ENCODE measurements around the gene HSD11B1L.

The HSD11B1L gene, protein sequence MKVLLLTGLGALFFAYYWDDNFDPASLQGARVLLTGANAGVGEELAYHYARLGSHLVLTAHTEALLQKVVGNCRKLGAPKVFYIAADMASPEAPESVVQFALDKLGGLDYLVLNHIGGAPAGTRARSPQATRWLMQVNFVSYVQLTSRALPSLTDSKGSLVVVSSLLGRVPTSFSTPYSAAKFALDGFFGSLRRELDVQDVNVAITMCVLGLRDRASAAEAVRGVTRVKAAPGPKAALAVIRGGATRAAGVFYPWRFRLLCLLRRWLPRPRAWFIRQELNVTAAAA

GRCh38 chr19:5680437-5681368, at the start of gene HSD11B1L, which contains the start of gene MICOS13:
TSS of gene HSD11B1L (plus strand) at chr19:5681027. CDS start at chr19:5684833, 3,806 bp downstream.
TSS of gene MICOS13 (minus strand) at chr19:5680516. CDS start at chr19:5680486, 30 bp downstream.
- peak; percentile 99 for DNase-seq (ENCODE audit: low spot score)

DNA sequence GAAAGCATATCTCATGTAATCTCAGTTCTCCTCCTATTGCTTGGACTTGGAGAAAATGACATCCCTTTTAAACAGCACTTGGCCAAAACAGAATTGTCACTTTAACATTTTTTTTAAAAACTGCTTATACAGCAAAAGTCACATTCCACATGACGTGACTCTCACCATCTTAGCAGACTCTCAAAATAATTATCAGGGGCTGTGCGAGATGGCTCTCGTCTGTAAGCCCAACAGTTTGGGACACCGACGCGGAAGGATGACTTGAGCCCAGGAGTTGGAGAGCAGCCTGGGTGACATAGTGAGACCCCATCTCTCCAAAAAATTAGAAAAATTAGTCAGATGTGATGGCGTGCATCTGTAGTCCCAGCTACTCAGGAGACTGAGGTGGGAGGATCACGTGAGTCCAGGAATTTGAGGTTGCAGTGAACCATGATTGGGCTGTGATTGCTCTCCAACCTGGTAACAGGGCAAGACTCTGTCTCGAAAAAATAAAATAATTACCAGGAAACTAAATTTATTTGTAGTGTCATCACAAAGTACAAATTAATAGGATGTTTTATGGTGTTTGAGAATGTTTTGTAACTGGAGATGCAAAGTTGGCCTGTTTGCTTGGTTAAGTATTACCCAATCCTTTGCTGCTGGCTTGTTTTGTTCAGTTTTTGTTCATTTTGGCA, 49.1 kb upstream of the HSD11B1L start:
- no peak for DNase-seq (ENCODE audit: low spot score)

DNA sequence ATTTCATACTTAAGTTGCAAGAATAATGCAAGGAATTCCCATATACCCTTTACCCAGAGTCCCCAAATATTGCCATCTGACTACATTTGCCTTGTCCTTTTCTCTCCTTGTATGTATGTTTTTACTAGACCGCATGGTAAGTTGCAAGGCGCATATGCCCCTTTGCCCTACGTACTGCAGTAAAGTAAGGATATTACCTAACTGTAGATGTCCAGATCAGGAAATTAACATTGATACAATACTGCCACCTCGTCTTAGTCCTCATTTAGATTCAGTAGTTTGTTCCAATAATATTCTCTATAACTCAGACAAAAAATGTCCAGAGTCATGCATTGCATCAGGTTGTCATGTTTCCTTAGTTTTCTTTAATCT, 48.6 kb upstream of the HSD11B1L start:
- no peak for DNase-seq (ENCODE audit: low spot score)

GRCh38 chr19:5632657-5633056, 48.2 kb upstream of the HSD11B1L start:
- DNase-seq (ENCODE audit: low spot score) = no peak

DNA sequence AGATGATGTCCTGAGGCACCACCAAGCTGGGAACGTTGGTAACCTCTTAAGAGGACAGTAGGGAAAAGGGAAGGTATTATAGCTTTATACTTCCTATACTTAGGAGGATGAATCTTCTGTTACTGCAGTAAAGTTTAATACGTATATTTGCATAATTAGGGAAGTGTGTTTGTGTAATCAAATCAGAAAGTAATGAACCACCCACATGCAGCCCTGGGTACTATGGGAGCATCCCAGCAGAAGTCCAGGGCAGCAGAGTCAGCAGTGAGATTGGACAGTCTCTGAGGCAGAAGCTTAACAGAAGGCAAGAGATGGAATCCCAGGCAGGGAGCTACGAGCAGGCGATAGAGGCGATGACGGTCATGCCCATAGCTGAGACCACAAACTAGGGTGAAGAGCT, 45.4 kb upstream of the HSD11B1L start:
- no peak for DNase-seq (ENCODE audit: low spot score)

- no peak for DNase-seq (ENCODE audit: low spot score)
Measured at GRCh38 chr19:5637971-5638370, 42.9 kb upstream of the HSD11B1L start.

DNA sequence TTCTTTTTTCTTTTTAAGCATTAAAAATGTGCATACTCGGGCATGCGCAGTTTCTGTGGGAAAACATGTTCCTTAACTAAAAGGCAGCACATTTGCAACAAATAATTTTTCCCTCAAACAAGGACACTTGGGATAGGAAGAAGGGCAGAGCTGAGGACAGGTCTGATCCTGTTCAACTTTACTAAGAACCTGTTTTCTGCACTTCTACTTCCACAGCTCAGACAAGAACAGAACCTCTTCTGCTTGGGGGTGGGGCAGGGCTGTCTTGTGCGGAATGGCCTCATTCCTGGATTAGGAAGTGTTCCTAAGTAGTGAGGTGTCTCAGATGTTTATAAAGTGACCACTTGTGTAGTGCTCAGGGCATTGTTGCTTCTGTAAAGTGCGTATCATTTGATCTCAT, 39.7 kb upstream of the HSD11B1L start:
- no peak for DNase-seq (ENCODE audit: low spot score)

DNA sequence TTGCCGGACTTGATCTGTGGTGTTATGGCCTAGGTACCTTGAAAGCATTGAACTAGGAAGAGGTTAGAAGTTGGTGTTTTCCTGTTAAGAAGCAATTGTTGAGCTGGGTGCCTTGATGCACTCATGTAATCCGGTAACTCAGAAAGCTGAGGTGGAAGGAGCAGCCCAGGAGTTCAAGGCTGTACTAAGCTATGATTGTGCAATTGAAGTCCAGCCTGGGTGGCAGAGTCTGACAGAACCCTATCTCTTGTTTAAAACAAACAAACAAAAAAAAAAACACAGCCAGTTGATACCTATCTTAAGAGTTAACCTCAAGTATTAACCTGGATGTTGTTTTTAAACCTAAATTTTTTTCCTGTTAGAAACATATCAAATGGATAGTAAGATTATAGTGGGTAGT, 38.6 kb upstream of the HSD11B1L start:
- no peak for DNase-seq (ENCODE audit: low spot score)

- no peak for DNase-seq (ENCODE audit: low spot score)
Measured at GRCh38 chr19:5643060-5643459, 37.8 kb upstream of the HSD11B1L start.

- no peak for DNase-seq (ENCODE audit: low spot score)
Measured at GRCh38 chr19:5644037-5644436, 36.8 kb upstream of the HSD11B1L start.

DNA sequence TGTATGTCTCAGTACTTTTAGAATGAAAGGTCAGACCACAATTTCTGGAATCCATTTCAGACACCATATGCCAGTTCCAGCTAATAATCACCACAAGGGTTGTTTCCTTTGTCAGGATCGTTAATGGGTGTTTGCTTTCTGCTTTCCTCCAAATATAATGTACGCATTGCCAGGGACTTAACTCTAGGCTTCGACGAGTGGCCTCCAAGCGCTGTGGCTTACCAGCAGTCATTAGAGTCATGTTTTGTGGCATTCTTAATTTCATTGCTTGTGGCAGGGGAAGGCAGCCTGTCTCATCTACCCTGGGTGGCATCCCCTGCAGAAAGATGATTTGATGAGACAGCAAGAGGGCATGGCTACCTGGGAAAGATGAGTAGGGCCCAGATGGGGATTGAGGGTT, 35.4 kb upstream of the HSD11B1L start:
- no peak for DNase-seq (ENCODE audit: low spot score)

DNA sequence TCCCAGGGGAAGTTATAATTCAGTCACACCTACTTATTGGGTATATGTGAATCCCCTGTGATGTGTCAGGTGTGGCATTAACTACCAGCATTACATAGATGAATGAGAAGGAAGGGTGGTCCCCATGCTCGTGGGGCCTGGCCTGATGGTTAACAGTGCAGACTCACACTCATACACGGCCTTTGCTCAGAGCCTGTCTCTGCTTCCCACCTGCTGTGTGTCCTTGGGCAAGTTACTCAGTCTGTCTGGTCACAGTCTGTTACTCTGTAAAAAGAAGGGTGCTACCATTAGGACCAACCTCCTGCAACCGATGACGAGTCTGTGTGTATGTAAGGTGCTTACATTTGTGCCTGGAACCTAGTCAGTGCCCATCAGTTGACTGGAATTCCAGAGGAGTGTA, 34.1 kb upstream of the HSD11B1L start:
- no peak for DNase-seq (ENCODE audit: low spot score)

DNA sequence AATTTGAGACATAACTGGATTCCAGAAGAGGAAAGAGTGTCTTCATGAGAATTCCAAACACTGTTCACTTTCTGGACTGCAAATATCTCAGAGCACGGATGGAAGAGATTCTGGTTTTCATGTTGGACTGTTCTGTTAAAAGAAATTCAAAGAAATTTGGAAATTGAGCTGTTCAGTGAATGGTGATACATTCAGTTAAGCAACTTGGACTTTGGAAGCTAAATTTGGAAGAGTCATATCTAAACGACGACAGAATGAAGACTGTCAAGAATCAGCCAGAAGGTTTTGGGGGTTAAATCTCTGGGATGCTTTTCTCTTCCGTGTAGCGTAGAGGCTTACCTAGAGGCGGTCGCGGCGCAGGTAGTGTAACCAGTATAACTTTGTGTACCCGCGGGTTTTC, 32.4 kb upstream of the HSD11B1L start:
- no peak for DNase-seq (ENCODE audit: low spot score)

GRCh38 chr19:5651361-5651760, 29.5 kb upstream of the HSD11B1L start:
- DNase-seq (ENCODE audit: low spot score) = no peak

DNA sequence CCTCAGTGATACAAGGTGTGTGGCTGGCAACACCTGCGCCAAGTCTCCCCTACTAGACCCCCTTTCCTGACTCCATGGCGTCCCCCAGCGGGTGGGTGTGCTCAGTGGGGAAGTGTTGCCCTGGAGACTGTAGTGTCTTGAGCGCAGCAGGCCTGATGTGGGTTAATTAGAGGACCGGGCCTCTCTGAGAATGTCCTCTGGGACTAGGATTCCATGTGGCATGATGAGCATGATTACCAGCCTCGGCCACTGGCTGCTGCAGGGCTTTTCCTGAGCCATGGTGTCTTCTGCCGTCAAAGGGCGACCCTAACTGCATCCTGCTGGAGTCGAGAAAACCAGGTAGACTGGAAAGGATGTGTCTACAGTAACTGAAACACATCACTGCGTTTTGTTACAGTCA, 28.6 kb upstream of the HSD11B1L start:
- no peak for DNase-seq (ENCODE audit: low spot score)

DNA sequence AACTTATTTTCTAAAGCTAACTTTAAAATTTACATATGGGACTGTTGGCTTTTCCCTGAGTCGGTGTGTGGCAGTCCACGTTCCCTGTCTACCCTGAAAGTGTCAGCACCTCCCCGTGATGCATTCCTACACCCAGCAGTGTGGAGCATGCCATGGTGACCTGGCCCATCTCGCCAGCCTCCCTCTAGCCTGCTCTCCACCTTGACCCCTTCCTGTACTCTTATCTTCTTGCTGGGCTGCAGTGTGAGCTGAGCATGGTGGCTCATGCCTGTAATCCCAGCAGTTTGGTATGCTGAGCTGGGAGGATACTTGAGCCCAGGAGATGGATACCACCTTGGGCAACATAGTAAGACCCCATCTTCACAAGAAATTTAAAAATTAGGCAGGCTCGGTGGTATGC, 25.9 kb upstream of the HSD11B1L start:
- no peak for DNase-seq (ENCODE audit: low spot score)

DNA sequence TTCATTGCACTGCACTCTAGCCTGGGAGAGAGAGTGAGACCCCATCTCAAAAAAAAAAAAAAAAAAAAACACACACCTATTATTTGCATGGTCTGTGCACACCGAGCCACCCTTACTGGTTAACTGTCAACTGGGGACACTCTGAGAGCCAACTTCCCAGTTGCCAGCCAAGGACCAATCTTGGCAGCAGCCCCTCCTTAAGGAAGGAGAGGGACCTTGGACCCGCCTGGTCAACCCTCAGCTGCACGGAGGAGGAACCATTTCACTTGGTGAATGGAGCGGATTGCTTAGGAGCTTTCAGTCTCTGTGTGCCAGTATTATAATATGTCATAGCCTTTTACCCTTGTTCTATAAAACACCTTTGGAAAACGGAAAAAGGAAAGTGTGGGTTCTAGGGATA, 25.4 kb upstream of the HSD11B1L start:
- no peak for DNase-seq (ENCODE audit: low spot score)

GRCh38 chr19:5661483-5661882, 19.3 kb upstream of the HSD11B1L start:
- DNase-seq (ENCODE audit: low spot score) = no peak

DNA sequence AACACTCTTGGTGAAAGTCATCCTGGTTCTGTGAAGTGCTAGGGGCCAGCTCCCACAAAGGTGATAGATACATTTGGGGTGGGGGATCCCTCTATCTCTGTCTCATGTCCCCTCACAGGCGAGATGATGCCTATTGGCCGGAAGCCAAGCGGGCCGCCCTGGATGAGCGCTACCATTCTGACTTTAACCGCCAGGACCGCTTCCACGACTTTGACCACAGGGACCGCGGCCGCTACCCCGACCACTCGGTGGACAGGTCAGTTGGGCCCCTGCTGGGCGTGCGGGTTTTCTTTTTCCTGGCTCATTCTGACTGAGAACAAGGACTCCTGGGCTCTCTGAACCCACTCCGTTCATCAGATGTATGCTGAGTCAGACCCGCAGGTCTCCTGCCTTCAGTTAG, 16.9 kb upstream of the HSD11B1L start:
- no peak for DNase-seq (ENCODE audit: low spot score)

GRCh38 chr19:5664515-5664914, 16.3 kb upstream of the HSD11B1L start:
- no peak for DNase-seq (ENCODE audit: low spot score)

DNA sequence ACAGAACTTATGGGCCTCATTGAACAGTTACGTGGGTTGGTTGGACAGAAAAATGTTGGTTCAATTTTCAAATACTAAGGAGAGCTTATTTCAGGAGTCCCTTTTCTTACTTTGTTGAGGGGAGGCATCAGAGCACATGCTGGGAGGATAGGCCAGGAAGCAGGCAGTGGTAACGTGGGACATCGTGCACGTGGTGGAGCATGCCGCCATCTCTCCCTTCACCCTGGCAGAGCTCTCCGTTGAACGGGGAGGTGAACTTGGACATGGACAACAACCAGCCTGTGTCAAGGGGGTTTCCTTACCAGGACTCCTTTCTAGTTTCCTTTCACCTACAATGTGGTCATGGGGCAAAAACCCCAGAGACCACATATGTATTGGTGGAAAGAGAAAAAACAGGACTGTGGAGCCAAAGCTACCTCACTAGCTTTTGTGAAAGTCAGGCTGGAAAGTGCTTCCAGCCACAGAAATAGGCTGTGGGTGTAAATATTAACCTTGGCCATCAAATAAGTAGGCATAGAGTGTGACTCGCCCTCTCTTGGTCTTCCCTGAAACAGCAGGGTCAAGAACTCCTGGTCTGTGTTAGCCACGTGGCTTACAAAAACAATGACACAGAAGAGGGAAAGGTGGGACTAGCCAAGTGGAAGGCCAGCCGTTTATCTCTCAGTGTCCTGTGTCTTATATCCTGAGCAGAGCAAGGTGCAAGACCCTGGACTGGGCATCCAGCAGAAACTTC, 14.9 kb upstream of the HSD11B1L start:
- DNase-seq (ENCODE audit: low spot score) = no peak

All from pons (tissue), 1 donor.